NCI-H82 (cell line): ENCODE data around the gene UCN.
"Not testable (repeated sequence)": the region's sequence is repeated elsewhere in the genome, so short reads cannot be mapped to it uniquely, and the experiment has no call there.

Experiments used
- DNase-seq: peaks from one replicate; lab custom pipeline; 2025; lab: John Stamatoyannopoulos, UW

UCN gene, protein sequence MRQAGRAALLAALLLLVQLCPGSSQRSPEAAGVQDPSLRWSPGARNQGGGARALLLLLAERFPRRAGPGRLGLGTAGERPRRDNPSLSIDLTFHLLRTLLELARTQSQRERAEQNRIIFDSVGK

GRCh38 chr2:27308359-27308881 lies at the start of gene UCN:
TSS of gene UCN (minus strand) at chr2:27308445. CDS start at chr2:27307895, 550 bp downstream.
- DNase-seq = peak; percentile 56

GRCh38 chr2:27356382-27357181 lies 48.3 kb upstream of the UCN start, which contains the start of gene GTF3C2:
TSS of gene GTF3C2 (minus strand) at chr2:27356764. CDS start at chr2:27343554, 13,210 bp downstream.
- peak; percentile 100 for DNase-seq

DNA sequence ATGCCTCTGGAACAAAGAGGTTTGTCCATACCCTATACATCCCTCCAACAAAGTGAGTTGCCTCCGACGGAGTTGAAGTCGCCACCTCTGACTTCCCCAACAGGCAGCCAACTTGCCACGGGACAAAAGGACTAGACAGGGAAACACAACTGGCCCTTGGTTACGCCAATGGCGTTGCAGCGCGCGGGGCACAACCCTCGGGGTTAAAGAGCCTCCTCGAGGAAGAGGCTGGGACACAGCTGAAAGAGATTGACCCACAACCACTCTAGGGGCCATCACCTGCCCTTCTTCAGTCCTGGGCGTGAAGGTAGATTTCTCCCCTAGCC lies 47.8 kb upstream of the UCN start:
- DNase-seq = peak; percentile 86

GRCh38 chr2:27354597-27354927 lies 46.3 kb upstream of the UCN start:
- no peak for DNase-seq

- DNase-seq = peak; percentile 51
These were observed 45.7 kb upstream of the UCN start for GRCh38 chr2:27353762-27354596.

DNA sequence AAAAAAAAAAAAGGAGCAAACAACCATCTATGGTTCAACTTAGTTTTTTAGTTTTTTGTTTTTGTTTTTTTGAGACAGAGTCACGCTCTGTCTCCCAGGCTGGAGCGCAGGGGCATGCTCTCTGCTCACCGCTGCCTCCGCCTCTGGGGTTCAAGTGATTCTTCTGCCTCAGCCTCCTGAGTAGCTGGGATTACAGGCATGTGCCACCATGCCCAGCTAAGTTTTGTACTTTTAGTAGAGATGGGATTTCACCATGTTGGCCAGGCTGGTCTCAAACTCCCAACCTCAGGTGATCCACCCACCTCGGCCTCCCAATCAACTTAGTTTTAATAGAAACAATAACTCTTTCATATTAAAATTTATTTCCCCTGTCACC lies 45.1 kb upstream of the UCN start:
- DNase-seq = not testable (repeated sequence)

- DNase-seq = no peak
These were observed 43.8 kb upstream of the UCN start for GRCh38 chr2:27351802-27352598.

- no peak for DNase-seq
These were observed 42.0 kb upstream of the UCN start for GRCh38 chr2:27350106-27350693.

- DNase-seq = peak; percentile 71
These were observed 39.4 kb upstream of the UCN start for GRCh38 chr2:27347641-27348040.

GRCh38 chr2:27336173-27336572 lies 27.9 kb upstream of the UCN start:
- no peak for DNase-seq

DNA sequence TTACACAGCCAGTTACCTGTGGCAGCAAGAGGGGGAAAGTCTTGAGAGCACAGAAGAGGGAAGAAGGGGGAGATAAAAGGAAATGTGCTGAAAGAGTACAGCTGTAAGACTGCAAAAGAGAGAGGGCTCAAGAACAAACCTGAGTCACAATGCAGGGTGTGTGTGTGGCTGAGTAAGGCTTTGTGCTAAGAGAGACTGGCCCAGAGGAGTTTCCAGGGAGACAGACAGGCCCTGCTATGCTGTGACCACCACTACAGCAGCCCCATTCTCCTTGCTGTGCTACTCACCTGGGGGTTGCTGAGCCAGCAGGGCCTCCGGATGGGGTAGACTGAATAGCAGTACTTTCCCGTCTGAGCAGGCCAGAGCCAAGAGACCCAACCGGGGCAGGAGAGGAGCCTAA lies 27.1 kb upstream of the UCN start:
- DNase-seq = no peak

GRCh38 chr2:27324720-27325119 lies 16.5 kb upstream of the UCN start:
- DNase-seq = no peak

DNA sequence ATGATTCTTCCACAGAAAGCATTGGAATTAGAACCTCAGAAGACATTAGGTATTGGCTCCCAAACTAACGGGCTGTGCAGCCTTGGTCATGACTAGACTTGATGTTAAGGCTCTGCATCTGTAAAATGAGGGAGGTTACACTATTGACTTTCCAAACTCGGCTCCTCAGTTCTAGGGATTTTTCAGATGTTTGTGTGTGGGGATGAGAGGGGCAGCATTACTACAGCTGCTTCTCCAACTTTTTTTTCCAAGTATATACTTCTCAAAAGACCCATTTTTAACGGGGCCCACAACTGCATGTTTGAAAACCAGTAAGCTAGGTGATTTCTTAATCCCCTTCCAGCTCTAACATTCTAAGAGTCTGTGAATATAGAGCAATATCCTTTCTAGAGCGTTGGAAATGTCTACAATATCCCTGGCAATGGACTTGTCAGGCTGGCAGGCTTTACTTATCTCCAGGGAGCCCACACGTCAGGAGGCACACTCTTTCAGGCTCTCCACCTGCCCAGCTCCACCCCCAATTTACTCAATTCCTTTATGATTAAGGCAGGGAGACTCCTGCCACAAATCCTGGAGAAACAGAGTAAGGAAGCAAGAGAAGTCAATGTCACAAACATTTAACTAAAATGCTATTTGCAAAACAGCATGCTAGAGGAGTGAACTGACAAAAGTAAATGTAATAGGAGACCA lies 15.5 kb upstream of the UCN start:
- DNase-seq = peak; percentile 41

- DNase-seq = peak; percentile 97
These were observed 14.7 kb upstream of the UCN start, which contains the start of gene MPV17 for GRCh38 chr2:27322766-27323595. TSS of gene MPV17 (minus strand) at chr2:27323097. CDS start at chr2:27322517, 580 bp downstream.

- DNase-seq = peak; percentile 55
These were observed 14.1 kb upstream of the UCN start for GRCh38 chr2:27322301-27322765.

GRCh38 chr2:27320958-27321543 lies 12.8 kb upstream of the UCN start:
- peak; percentile 72 for DNase-seq

DNA sequence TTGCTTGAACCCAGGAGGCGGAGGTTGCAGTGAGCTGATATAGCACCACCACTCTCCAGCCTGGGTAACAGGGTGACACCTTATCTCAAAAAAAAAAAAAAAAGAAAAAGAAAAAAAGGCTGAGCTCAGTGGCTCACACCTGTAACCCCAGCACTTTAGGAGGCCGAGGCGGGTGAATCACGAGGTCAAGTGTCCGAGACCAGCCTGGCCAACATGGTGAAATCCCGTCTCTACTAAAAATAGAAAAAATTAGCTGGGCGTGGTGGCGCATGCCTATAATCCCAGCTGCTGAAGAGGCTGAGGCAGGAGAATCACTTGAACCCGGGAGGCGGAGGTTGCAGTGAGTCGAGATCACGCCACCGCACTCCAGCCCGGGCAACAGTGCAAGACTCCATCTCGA lies 11.6 kb upstream of the UCN start:
- not testable (repeated sequence) for DNase-seq

DNA sequence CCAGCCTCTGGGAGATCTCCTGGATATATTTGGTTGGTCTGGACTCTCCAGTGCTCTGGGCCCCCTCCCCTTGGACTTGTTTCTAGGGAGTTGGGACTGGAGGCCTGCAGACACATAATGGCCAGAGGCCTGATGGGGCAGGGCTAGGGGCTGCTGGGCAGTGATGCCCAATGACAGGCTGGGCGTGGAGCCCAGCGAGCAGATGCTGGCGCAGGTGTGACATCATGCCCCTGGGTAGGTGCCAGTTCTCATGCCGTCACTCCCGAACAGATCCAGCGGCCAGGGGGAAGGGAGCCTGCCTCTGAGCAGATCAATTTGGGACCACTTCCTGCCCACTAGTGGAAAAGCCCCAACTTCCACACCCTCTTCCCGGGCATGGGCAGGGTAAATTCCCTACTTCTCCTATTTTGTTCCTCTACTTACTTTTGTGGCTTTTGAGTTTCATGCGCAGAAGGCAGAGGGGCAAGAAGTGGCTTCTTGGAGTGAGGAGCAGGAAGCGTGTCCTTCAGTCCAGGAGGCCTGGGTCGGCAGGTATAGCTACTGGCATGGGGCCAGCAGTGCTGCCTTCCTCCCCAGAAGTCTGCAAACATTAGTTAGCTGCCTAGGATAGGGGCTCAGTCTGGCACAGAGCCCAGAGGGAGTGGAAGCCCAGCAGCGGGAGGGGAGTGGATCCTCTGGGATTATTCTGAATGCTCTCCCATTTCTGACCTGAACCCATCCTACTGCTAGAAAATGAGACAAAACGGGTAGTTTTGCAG lies 8.6 kb upstream of the UCN start:
- peak; percentile 29 for DNase-seq

DNA sequence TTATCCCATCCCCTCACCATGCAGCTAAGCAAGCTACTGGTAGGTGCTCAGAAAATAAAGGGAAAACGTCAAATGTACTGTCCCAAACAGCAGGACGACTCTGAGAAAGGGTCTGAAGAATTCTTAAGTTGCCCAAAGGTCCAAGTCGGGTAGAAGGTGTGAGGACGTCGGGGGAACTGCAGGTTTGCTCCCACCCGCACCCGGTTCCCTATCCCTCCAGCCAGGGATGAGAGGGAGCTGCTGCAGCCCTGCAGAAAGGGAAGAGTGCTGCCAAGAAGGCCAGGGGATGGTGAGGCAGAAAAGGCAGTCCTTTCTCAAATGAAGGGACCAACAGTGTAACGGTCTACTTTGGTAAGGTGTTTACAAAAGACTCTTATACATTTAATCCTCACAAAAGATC lies 6.9 kb upstream of the UCN start:
- no peak for DNase-seq
